ENCODE data around the gene SCN9A.

The SCN9A gene

DNA sequence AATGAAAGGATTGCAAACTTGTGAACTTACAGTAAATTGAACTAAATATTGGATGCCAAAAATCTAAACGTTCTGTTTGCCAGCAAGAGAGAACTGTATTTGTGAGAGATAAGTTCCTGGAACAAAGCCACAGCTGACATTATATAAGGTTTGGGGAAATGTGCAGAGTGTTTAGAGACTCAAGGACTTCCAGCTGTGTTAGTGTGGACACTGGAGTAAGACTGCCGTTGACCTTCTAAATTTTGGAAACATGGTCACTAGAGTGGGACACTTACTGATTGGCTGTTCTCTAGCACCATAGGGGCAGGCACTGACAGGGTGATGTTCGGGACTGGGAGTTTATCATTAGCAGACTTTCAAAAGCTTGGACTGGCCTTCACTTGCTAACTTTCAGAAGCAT, 40.5 kb downstream of the SCN9A start (continued):
- TF ChIP-seq, protein P1, sequence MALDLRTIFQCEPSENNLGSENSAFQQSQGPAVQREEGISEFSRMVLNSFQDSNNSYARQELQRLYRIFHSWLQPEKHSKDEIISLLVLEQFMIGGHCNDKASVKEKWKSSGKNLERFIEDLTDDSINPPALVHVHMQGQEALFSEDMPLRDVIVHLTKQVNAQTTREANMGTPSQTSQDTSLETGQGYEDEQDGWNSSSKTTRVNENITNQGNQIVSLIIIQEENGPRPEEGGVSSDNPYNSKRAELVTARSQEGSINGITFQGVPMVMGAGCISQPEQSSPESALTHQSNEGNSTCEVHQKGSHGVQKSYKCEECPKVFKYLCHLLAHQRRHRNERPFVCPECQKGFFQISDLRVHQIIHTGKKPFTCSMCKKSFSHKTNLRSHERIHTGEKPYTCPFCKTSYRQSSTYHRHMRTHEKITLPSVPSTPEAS (tag by site-specific recombination; IDR thresholded peaks at IDR 0.05): no peak

DNA sequence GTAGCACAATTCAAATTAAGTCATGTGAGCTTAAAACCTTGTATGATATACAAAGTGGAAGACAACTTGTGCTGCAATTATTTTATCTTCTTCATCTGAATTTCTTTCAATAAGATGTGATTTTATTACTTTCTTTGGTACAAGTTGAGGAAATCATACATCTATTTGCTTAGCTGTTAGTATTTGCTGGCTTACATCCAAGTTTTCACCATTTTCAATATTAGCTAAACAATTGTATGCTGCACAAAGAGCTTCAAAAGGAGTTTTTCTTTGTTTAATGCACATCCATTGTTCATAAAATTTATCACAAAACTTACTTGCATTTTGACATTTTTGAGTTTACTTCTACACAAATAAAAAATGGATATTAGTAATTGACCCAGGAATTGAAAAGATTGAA, 40.9 kb downstream of the SCN9A start:
- TF ChIP-seq ZBTB17 (tag by site-specific recombination; IDR thresholded peaks at IDR 0.05): no peak
- no peak for TF ChIP-seq SCRT2 (tag by site-specific recombination; IDR thresholded peaks at IDR 0.05)
- TF ChIP-seq ZNF792 (tag by site-specific recombination; IDR thresholded peaks at IDR 0.05): no peak
- no peak for TF ChIP-seq GLI4 (tag by site-specific recombination; IDR thresholded peaks at IDR 0.05)
- no peak for TF ChIP-seq ZNF660 (tag by site-specific recombination; IDR thresholded peaks at IDR 0.05)
- TF ChIP-seq ZBTB1 (tag by site-specific recombination; IDR thresholded peaks at IDR 0.05): no peak
- no peak for TF ChIP-seq MYNN (tag by site-specific recombination; IDR thresholded peaks at IDR 0.05; ENCODE audit: borderline replicate concordance)
- no peak for TF ChIP-seq ZNF549 (tag by site-specific recombination; IDR thresholded peaks at IDR 0.05)
- TF ChIP-seq ZNF211 (tag by site-specific recombination; IDR thresholded peaks at IDR 0.05; ENCODE audit: low read depth): no peak
- no peak for TF ChIP-seq ZNF37A (tag by site-specific recombination; IDR thresholded peaks at IDR 0.05)
- TF ChIP-seq, protein P2, sequence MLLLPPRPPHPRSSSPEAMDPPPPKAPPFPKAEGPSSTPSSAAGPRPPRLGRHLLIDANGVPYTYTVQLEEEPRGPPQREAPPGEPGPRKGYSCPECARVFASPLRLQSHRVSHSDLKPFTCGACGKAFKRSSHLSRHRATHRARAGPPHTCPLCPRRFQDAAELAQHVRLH (tag by site-specific recombination; IDR thresholded peaks at IDR 0.05): no peak
- no peak for TF ChIP-seq ZFP37 (tag by site-specific recombination; IDR thresholded peaks at IDR 0.05)
- CTCF ChIA-PET: interaction anchor here (0.8 kb wide), 1 partner anchor 66 kb away, joined by 3 read pairs; no protein-coding TSS in a partner anchor
- no peaks in the 10 kb centered on the region for H3K36me3 ChIP-seq (ENCODE audit: control insufficient read depth in 2 of 2, insufficient read depth in 1 of 2, low read length in 2 of 2)
- POLR2A ChIA-PET: no interaction called here
- no peak overlapping the region for H3K27ac ChIP-seq (ENCODE audit: extremely low read depth, low read depth, low read length)
- H3K4me3 ChIP-seq (ENCODE audit: low read depth, low read length): no peak overlapping the region
- H3K9me3 ChIP-seq (ENCODE audit: control insufficient read depth, insufficient read depth, low read depth, low read length): no peaks in the 10 kb centered on the region
- no peaks in the 10 kb centered on the region; the same call in 1 of the 2 replicates for H3K4me1 ChIP-seq (ENCODE audit: control insufficient read depth, insufficient read depth, low read length)

DNA sequence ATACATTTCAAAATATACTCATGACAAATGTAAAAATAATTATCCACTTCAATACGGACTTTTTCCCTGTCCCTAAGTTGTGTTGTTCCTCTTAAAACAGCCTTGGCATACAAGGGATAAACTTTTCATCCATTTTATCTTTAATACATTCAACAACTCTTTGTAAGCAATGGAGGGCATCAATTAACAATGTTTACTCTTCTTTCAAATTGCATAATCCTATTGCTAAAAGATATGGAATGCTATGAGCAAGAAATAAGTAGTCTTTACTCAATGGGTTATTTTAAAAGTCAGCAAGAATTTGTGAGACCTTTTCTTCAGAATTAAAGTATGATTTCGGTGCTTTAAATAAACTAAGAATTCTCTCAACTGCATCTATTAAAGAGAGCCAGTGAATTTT, 41.9 kb downstream of the SCN9A start:
- no peak overlapping the region for H3K27ac ChIP-seq (ENCODE audit: extremely low read depth, low read depth, low read length)
- no peaks in the 10 kb centered on the region for H3K36me3 ChIP-seq (ENCODE audit: control insufficient read depth in 2 of 2, insufficient read depth in 1 of 2, low read length in 2 of 2)
- H3K4me3 ChIP-seq (ENCODE audit: low read depth, low read length): no peak overlapping the region
- H3K4me1 ChIP-seq (ENCODE audit: control insufficient read depth, insufficient read depth, low read length): no peaks in the 10 kb centered on the region; the same call in 1 of the 2 replicates
- POLR2A ChIA-PET: no interaction called here
- CTCF ChIA-PET: no interaction called here
- TF ChIP-seq, protein P3, sequence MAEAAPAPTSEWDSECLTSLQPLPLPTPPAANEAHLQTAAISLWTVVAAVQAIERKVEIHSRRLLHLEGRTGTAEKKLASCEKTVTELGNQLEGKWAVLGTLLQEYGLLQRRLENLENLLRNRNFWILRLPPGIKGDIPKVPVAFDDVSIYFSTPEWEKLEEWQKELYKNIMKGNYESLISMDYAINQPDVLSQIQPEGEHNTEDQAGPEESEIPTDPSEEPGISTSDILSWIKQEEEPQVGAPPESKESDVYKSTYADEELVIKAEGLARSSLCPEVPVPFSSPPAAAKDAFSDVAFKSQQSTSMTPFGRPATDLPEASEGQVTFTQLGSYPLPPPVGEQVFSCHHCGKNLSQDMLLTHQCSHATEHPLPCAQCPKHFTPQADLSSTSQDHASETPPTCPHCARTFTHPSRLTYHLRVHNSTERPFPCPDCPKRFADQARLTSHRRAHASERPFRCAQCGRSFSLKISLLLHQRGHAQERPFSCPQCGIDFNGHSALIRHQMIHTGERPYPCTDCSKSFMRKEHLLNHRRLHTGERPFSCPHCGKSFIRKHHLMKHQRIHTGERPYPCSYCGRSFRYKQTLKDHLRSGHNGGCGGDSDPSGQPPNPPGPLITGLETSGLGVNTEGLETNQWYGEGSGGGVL (tag by site-specific recombination; IDR thresholded peaks at IDR 0.05): no peak
- TF ChIP-seq ZNF747 (tag by site-specific recombination; IDR thresholded peaks at IDR 0.05): no peak
- TF ChIP-seq, protein P4, sequence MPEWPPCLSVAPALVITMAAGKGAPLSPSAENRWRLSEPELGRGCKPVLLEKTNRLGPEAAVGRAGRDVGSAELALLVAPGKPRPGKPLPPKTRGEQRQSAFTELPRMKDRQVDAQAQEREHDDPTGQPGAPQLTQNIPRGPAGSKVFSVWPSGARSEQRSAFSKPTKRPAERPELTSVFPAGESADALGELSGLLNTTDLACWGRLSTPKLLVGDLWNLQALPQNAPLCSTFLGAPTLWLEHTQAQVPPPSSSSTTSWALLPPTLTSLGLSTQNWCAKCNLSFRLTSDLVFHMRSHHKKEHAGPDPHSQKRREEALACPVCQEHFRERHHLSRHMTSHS (tag by site-specific recombination; IDR thresholded peaks at IDR 0.05): no peak
- no peak for TF ChIP-seq ZNF501 (tag by site-specific recombination; IDR thresholded peaks at IDR 0.05)
- TF ChIP-seq, protein P5, sequence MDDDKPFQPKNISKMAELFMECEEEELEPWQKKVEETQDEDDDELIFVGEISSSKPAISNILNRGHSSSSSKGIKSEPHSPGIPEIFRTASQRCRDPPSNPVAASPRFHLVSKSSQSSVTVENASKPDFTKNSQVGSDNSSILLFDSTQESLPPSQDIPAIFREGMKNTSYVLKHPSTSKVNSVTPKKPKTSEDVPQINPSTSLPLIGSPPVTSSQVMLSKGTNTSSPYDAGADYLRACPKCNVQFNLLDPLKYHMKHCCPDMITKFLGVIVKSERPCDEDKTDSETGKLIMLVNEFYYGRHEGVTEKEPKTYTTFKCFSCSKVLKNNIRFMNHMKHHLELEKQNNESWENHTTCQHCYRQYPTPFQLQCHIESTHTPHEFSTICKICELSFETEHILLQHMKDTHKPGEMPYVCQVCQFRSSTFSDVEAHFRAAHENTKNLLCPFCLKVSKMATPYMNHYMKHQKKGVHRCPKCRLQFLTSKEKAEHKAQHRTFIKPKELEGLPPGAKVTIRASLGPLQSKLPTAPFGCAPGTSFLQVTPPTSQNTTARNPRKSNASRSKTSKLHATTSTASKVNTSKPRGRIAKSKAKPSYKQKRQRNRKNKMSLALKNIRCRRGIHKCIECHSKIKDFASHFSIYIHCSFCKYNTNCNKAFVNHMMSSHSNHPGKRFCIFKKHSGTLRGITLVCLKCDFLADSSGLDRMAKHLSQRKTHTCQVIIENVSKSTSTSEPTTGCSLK (tag by site-specific recombination; IDR thresholded peaks at IDR 0.05): no peak
- TF ChIP-seq ZNF350 (tag by site-specific recombination; IDR thresholded peaks at IDR 0.05): no peak
- TF ChIP-seq ZBTB48 (tag by site-specific recombination; IDR thresholded peaks at IDR 0.05): no peak
- TF ChIP-seq ZNF132 (tag by site-specific recombination; IDR thresholded peaks at IDR 0.05; ENCODE audit: borderline replicate concordance): no peak
- no peak for TF ChIP-seq ZNF37A (tag by site-specific recombination; IDR thresholded peaks at IDR 0.05)
- TF ChIP-seq, protein P6, sequence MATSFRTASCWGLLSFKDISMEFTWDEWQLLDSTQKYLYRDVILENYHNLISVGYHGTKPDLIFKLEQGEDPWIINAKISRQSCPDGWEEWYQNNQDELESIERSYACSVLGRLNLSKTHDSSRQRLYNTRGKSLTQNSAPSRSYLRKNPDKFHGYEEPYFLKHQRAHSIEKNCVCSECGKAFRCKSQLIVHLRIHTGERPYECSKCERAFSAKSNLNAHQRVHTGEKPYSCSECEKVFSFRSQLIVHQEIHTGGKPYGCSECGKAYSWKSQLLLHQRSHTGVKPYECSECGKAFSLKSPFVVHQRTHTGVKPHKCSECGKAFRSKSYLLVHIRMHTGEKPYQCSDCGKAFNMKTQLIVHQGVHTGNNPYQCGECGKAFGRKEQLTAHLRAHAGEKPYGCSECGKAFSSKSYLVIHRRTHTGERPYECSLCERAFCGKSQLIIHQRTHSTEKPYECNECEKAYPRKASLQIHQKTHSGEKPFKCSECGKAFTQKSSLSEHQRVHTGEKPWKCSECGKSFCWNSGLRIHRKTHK (tag by site-specific recombination; IDR thresholded peaks at IDR 0.05): no peak
- TF ChIP-seq ZBTB8A (tag by site-specific recombination; IDR thresholded peaks at IDR 0.05): no peak
- no peak for TF ChIP-seq ZNF175 (tag by site-specific recombination; IDR thresholded peaks at IDR 0.05)
- no peak for TF ChIP-seq ZNF600 (tag by site-specific recombination; IDR thresholded peaks at IDR 0.05)
- no peak for TF ChIP-seq ZNF155 (tag by site-specific recombination; IDR thresholded peaks at IDR 0.05)
- no peak for TF ChIP-seq ZNF670 (tag by site-specific recombination; IDR thresholded peaks at IDR 0.05; ENCODE audit: low read depth)
- TF ChIP-seq KLF1 (tag by site-specific recombination; IDR thresholded peaks at IDR 0.05): no peak
- no peak for TF ChIP-seq ZNF571 (tag by site-specific recombination; IDR thresholded peaks at IDR 0.05)
- no peaks in the 10 kb centered on the region for H3K9me3 ChIP-seq (ENCODE audit: control insufficient read depth, insufficient read depth, low read depth, low read length)
